Measurements from ENCODE around the gene HBP1.

DNA sequence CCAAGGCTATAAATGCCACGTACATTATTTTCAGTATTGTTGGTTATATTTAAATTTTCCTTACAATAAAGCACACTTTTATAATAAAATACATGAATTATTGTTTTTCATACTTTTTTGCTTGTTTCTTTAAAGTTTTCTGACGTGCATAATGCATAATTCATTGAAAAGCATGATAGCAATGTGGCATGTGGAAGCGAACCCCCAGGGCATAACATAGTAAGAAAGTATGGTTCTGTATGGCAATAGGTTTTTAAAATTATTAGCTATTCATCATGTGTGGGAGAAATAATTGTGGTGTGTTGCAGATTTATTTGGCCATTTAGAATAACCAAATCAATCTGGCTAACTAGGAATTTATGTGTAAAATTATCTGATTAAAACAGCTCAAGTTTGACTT lies 7.4 kb upstream of the HBP1 start:
- TF ChIP-seq POLR2A (IDR thresholded peaks at IDR 0.05; ENCODE audit: low read length): no peak
- no peak for TF ChIP-seq GATA1 (IDR thresholded peaks at IDR 0.05; ENCODE audit: low read depth, low read length)
